ENCODE measurements around the gene GRHL1. TPM values are rescaled to one million over a fixed set of nuclear protein-coding genes. Genes with fewer than 3 reads are reported as not detected.

Gene GRHL1
- total RNA-seq, 1 experiment from 2014 or later, result 2.7 TPM

GRCh38 chr2:10039658-10040410, 88.3 kb downstream of the GRHL1 start:
- no peaks in the 10 kb centered on the region; the same call in 1 of the 2 replicates for H3K36me3 Mint-ChIP-seq
- ChIA-PET POLR2A (no interaction called here), CTCF (no interaction called here)
- no peaks in the 10 kb centered on the region for H3K9me3 Mint-ChIP-seq
- TF ChIP-seq GABPB1 (CRISPR knock-in tag; IDR thresholded peaks at IDR 0.05) (no peak), CDX4 (CRISPR knock-in tag; IDR thresholded peaks at IDR 0.05; ENCODE audit: borderline replicate concordance) (no peak), CTCF (IDR thresholded peaks at IDR 0.05) (no peak), ESRRA (CRISPR knock-in tag; IDR thresholded peaks at IDR 0.05; ENCODE audit: borderline replicate concordance) (no peak), ETV6 (CRISPR knock-in tag; IDR thresholded peaks at IDR 0.05) (no peak), ZSCAN18 (CRISPR knock-in tag; IDR thresholded peaks at IDR 0.05) (no peak), NFATC4 (CRISPR knock-in tag; IDR thresholded peaks at IDR 0.05) (no peak), PRRX2 (CRISPR knock-in tag; IDR thresholded peaks at IDR 0.05) (no peak), USF1 (CRISPR knock-in tag; IDR thresholded peaks at IDR 0.05) (no peak), MYBL2 (CRISPR knock-in tag; IDR thresholded peaks at IDR 0.05) (no peak), TCF7 (CRISPR knock-in tag; IDR thresholded peaks at IDR 0.05; ENCODE audit: low read depth) (no peak), ZNF281 (CRISPR knock-in tag; IDR thresholded peaks at IDR 0.05) (no peak), NR1H2 (CRISPR knock-in tag; IDR thresholded peaks at IDR 0.05) (no peak), SMAD4 (CRISPR knock-in tag; IDR thresholded peaks at IDR 0.05) (no peak), ATF1 (CRISPR knock-in tag; IDR thresholded peaks at IDR 0.05) (no peak), IRF1 (CRISPR knock-in tag; IDR thresholded peaks at IDR 0.05) (no peak), HMGXB4 (CRISPR knock-in tag; IDR thresholded peaks at IDR 0.05) (no peak), FOXJ3 (CRISPR knock-in tag; IDR thresholded peaks at IDR 0.05; ENCODE audit: borderline replicate concordance) (no peak), ELF4 (CRISPR knock-in tag; IDR thresholded peaks at IDR 0.05; ENCODE audit: low read depth) (no peak)
- peaks cover 10% of the 10 kb centered on the region for H3K4me1 Mint-ChIP-seq
- ATAC-seq (no peak), DNase-seq (ENCODE audit: low spot score) (no peak)
- no peak overlapping the region for H3K27ac Mint-ChIP-seq
- H3K4me3 Mint-ChIP-seq, result no peak overlapping the region
- peaks cover 32% of the 10 kb centered on the region for H3K27me3 Mint-ChIP-seq (ENCODE audit: low read depth)
